NCI-H69 (cell line): ENCODE results near the gene ZNF560.

Experiments used
- DNase-seq: peaks from one replicate; lab custom pipeline; 2025; lab: John Stamatoyannopoulos, UW

The ZNF560 gene

GRCh38 chr19:9435279-9436268 lies 62.8 kb downstream of the ZNF560 start, which contains the start of gene ZNF266:
Gene ZNF266, minus strand, starts transcription at chr19:9435573. Its CDS starts 15,484 bp downstream, at chr19:9420089.
- DNase-seq, result peak; percentile 94

- DNase-seq, result peak; percentile 48
Observed at GRCh38 chr19:9431475-9431874, 66.9 kb downstream of the ZNF560 start.

DNA sequence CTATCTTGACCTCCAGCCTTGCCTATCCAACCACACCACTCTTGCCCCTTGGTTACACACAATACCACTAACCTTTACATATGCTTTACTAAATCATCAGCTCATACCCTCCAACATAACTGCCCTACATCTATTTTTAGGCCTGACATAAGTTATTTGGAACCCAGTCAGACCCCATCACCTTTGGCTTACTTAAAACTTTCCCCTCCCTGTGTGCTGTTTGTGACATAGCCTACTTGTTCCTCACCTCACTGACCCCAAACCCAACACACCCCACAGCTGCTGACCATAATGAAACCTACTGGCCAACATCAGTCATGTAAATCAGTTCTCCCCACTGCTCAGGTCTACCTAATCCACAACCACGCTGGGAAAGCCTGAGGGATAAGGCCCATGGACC lies 68.0 kb downstream of the ZNF560 start:
- DNase-seq, result no peak

DNA sequence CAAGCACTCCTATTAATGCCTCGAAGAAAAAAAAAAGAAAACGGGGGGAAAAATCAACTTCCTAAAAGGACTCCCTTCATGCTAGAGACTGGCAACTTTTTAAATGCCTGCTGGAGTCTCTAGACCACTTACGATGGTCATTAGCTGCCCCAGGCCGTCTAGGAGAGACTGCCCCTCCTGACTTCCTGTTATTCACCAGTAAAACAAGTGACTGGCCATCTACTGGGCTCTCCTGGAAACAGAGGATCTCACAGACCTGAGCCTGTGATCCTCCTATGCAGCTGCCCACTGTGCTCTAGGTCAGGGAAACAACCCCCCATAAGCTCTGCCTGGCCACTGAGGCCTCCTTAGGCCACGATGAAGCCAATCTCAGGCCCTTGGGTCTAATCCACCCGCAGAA lies 70.5 kb downstream of the ZNF560 start:
- no peak for DNase-seq
